ENCODE results near the gene KHK. TPM values are rescaled to one million over a fixed set of nuclear protein-coding genes. Genes with fewer than 3 reads are reported as not detected.

Gene KHK
- total RNA-seq, 2 experiments from 2014 or later, result 6.7 to 9.5 TPM

DNA sequence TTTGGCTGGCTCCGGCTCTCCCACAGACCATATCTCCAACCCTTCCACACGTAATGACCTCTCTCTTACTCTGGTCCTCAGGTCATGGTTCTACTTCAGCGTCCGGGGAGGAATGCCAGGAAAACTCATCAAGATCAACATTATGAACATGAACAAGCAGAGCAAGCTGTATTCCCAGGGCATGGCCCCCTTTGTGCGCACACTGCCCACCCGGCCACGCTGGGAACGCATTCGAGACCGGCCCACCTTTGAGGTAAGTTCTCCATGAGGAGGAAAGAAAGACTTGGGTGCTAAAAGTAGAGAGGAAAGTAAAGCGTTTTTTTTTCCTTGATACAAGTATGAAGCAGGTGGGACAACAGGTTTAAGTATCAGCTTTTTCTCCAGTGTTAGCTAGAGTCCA is 33.3 kb upstream of the KHK start:
- no peak for ATAC-seq
- POLR2A ChIA-PET, result interaction anchor here (1.1 to 2.3 kb wide), 7 partner anchors 9 to 32 kb away, joined by 3 to 8 read pairs (median 4); partner anchors contain the start of gene OST4
- no peak for DNase-seq
- Mint-ChIP-seq H3K4me3 (no peak overlapping the region), H3K9me3 (no peaks in the 10 kb centered on the region), H3K4me1 (ENCODE audit: low read depth) (peaks cover 16% of the 10 kb centered on the region), H3K27me3 (peaks cover 6% of the 10 kb centered on the region), H3K36me3 (ENCODE audit: low read depth) (peaks cover 11% of the 10 kb centered on the region), H3K27ac (no peak overlapping the region)
- CTCF ChIA-PET, result interaction anchor here (1.9 to 4.3 kb wide), 3 partner anchors 10 to 207 kb away, joined by 4 to 32 read pairs (median 5); partner anchors contain the start of gene OST4
- intact Hi-C loops (cut with micrococcal nuclease), result no loop called here
- no peak for TF ChIP-seq CTCF (IDR thresholded peaks at IDR 0.05)

GRCh38 chr2:27053776-27054175 is 32.8 kb upstream of the KHK start:
- no peak overlapping the region for H3K4me3 Mint-ChIP-seq
- no peak for ATAC-seq
- peaks cover 11% of the 10 kb centered on the region for H3K36me3 Mint-ChIP-seq (ENCODE audit: low read depth)
- H3K27me3 Mint-ChIP-seq, result peaks cover 6% of the 10 kb centered on the region
- no peak overlapping the region for H3K27ac Mint-ChIP-seq
- no peak for TF ChIP-seq CTCF (IDR thresholded peaks at IDR 0.05)
- DNase-seq, result no peak
- H3K4me1 Mint-ChIP-seq (ENCODE audit: low read depth), result peaks cover 15% of the 10 kb centered on the region
- ChIA-PET POLR2A (interaction anchor here (1.1 to 2.3 kb wide), 7 partner anchors 9 to 31 kb away, joined by 3 to 8 read pairs (median 4); partner anchors contain the start of gene OST4), CTCF (interaction anchor here (1.3 to 2.1 kb wide), 4 partner anchors 9 to 208 kb away, joined by 3 to 5 read pairs (median 4); partner anchors contain the start of gene OST4)
- H3K9me3 Mint-ChIP-seq, result no peaks in the 10 kb centered on the region
- intact Hi-C loops (cut with micrococcal nuclease), result no loop called here

DNA sequence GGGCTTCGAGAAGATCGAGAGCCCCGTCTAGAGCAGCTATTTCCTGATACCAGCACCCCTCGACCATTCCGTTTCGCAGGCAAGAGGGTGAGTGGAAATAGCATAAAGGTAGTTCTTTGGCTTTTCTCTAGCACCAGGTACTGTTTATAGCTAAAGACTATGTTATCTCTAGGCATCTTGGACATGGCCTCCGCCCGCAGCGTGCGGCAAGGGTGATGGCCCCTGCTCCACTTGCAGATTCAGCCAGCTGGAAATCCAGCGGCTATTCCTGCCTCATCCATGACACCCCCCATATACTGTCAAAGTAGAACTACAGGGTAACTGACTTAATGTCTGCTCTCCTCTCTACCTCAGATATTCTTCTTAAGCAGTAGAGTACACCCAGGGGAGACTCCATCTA is 31.9 kb upstream of the KHK start:
- CTCF ChIA-PET, result interaction anchor here (1.1 to 1.8 kb wide), 4 partner anchors 11 to 17 kb away, joined by 3 to 5 read pairs (median 3); partner anchors contain the start of gene OST4
- Mint-ChIP-seq H3K4me3 (no peak overlapping the region), H3K4me1 (ENCODE audit: low read depth) (peaks cover 11% of the 10 kb centered on the region), H3K36me3 (ENCODE audit: low read depth) (peaks cover 16% of the 10 kb centered on the region), H3K9me3 (no peaks in the 10 kb centered on the region), H3K27me3 (peaks cover 6% of the 10 kb centered on the region), H3K27ac (no peak overlapping the region)
- no peak for TF ChIP-seq CTCF (IDR thresholded peaks at IDR 0.05)
- POLR2A ChIA-PET, result interaction anchor here (0.6 to 2.1 kb wide), 7 partner anchors 8 to 158 kb away, joined by 3 to 8 read pairs (median 3); no protein-coding TSS in a partner anchor
- DNase-seq (no peak), ATAC-seq (no peak)
- intact Hi-C loops (cut with micrococcal nuclease), result no loop called here

GRCh38 chr2:27057184-27057583 is 29.4 kb upstream of the KHK start:
- DNase-seq, result no peak
- ChIA-PET POLR2A (interaction anchor here (1.2 to 1.7 kb wide), 3 partner anchors 9 to 17 kb away, joined by 4 to 7 read pairs (median 4); no protein-coding TSS in a partner anchor), CTCF (interaction anchor here (1.2 kb wide), 1 partner anchor 211 kb away, joined by 3 read pairs; no protein-coding TSS in a partner anchor)
- Mint-ChIP-seq H3K4me1 (ENCODE audit: low read depth) (peaks cover 3% of the 10 kb centered on the region), H3K27me3 (no peaks in the 10 kb centered on the region), H3K36me3 (ENCODE audit: low read depth) (peaks cover 8% of the 10 kb centered on the region), H3K27ac (no peak overlapping the region), H3K4me3 (no peak overlapping the region), H3K9me3 (no peaks in the 10 kb centered on the region)
- ATAC-seq, result no peak
- no peak for TF ChIP-seq CTCF (IDR thresholded peaks at IDR 0.05)
- intact Hi-C loops (cut with micrococcal nuclease), result no loop called here

DNA sequence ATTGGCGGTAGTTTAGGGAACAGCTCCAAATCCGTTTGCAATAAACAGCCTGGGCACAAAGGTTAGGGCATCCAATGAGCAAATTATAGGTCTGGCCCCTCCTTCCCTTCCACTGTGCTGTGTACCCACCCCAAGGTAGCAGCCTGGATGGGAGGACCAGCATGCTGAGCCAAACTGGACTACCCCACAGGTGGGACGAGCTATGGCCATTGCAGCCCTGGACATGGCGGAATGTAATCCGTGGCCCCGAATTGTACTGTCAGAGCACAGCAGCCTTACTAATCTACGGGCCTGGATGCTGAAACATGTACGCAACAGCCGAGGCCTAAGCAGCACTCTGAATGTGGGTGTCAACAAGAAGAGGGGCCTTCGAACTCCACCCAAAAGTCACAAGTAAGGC is 28.4 kb upstream of the KHK start:
- DNase-seq, result no peak
- ChIA-PET CTCF (interaction anchor here (1.1 kb wide), 1 partner anchor 16 kb away, joined by 3 read pairs; no protein-coding TSS in a partner anchor), POLR2A (interaction anchor here (0.6 to 2.5 kb wide), 7 partner anchors 10 to 62 kb away, joined by 3 to 12 read pairs (median 3); no protein-coding TSS in a partner anchor)
- H3K9me3 Mint-ChIP-seq, result no peaks in the 10 kb centered on the region
- peaks cover 14% of the 10 kb centered on the region for H3K36me3 Mint-ChIP-seq (ENCODE audit: low read depth)
- H3K27ac Mint-ChIP-seq, result no peak overlapping the region
- H3K4me1 Mint-ChIP-seq (ENCODE audit: low read depth), result no peaks in the 10 kb centered on the region
- no peak for TF ChIP-seq CTCF (IDR thresholded peaks at IDR 0.05)
- no peak for ATAC-seq
- H3K4me3 Mint-ChIP-seq, result no peak overlapping the region
- no peaks in the 10 kb centered on the region for H3K27me3 Mint-ChIP-seq
- intact Hi-C loops (cut with micrococcal nuclease), result no loop called here

Measured in activated CD8-positive, alpha-beta T cell treated with anti-CD3 and anti-CD28 coated beads for 36 hours (primary cell).